K562 (cell line): Measurements from ENCODE around the gene SETD3. TPM values are rescaled to one million over a fixed set of nuclear protein-coding genes. Genes with fewer than 3 reads are reported as not detected.
A peak's percentile ranks its signal among the peaks of the same experiment; 100 is the strongest.

Experiments used
- ATAC-seq: fragments of 200-7000 bp; cut with Tn5 transposase; 3 replicates; pipeline ENCODE4 v1.9.1; 2020; ENCODE audit warnings: moderate library complexity
- BruUV-seq: library from RNA; stranded (reverse); fragments of 400-500 nt; replicated peaks from 2 replicates; lab custom pipeline; 2021; lab: Mats Ljungman, UMichigan
- CTCF ChIA-PET: fragments of 300-600 bp; formaldehyde crosslinking; extraction: SDS; loops from one replicate; lab custom pipeline; 2021; ENCODE audit warnings: low intra/inter-chr PET ratio; lab: Yijun Ruan, JAX
- POLR2A ChIA-PET: fragments of 300-600, 350-650 bp; sonication (Branson Sonifier 250); formaldehyde crosslinking; extraction: SDS; loops from one replicate; lab custom pipeline; 2021; ENCODE audit warnings: antibody characterized with exemption, inconsistent platforms; lab: Yijun Ruan, JAX
- DNase-seq, 4 experiments: peaks; one replicate each; pipeline versions ENCODE4 v3.0.0 to v3.0.0-alpha.2; 2011 to 2018; ENCODE audit warnings: low spot score in 3 of 4, mixed read lengths in 3 of 4; ENCODE audit errors: extremely low read depth in 1 of 4
- FAIRE-seq: peaks from 2 replicates; lab custom pipeline; 2011; peaks lifted over from hg19 to GRCh38; lab: Jason Lieb, UNC
- H2AFZ ChIP-seq: 2 replicates; pipeline ENCODE4 v1.6.0; 2011; ENCODE audit warnings: low read depth, low read length, control low read depth, inconsistent platforms
- H3K27ac ChIP-seq: fragments of 200-600 bp; 3 replicates; pipeline ENCODE4 v1.8.0; 2011; ENCODE audit warnings: low read depth, mild to moderate bottlenecking, control low read depth, inconsistent platforms, low read length, moderate library complexity, mixed read lengths; ENCODE audit errors: extremely low read depth
- H3K27me3 ChIP-seq, 2 experiments: fragments of 300-600 bp in 1 of 2; 2 replicates in 1 of 2; 3 replicates in 1 of 2; pipeline versions ENCODE4 v1.6.0 to v1.8.0; 2011; ENCODE audit warnings: inconsistent platforms in 2 of 2, low read length in 2 of 2, mild to moderate bottlenecking in 1 of 2, mixed read lengths in 1 of 2, moderate library complexity in 1 of 2; ENCODE audit not compliant: control insufficient read depth in 2 of 2, insufficient read depth in 2 of 2
- H3K36me3 ChIP-seq: fragments of 300-600 bp; 3 replicates; pipeline ENCODE4 v1.8.0; 2011; ENCODE audit warnings: mild to moderate bottlenecking, low read length, inconsistent platforms; ENCODE audit not compliant: control insufficient read depth, insufficient read depth
- H3K4me1 ChIP-seq, 2 experiments: fragments of 200-600 bp in 1 of 2; replicated peaks in 1 of 2; 2 replicates in 1 of 2; 3 replicates in 1 of 2; pipeline versions ENCODE4 v1.5.1 to v1.8.0; 2011; ENCODE audit warnings: inconsistent platforms in 2 of 2, low read length in 2 of 2, mild to moderate bottlenecking in 1 of 2, mixed read lengths in 1 of 2, moderate library complexity in 1 of 2; ENCODE audit not compliant: control insufficient read depth in 2 of 2, insufficient read depth in 2 of 2
- H3K4me2 ChIP-seq: 2 replicates; pipeline ENCODE4 v1.6.1; 2011; ENCODE audit warnings: low read length, control low read depth, inconsistent platforms, mixed read lengths; ENCODE audit not compliant: insufficient read depth
- H3K4me3 ChIP-seq: fragments of 200-600 bp; sonication (generic), shearing (Covaris generic); 2 replicates; pipeline ENCODE4 v1.5.1; 2016; ENCODE audit warnings: control low read depth, inconsistent platforms
- H3K79me2 ChIP-seq: fragments of 200-600 bp; 3 replicates; pipeline ENCODE4 v1.8.0; 2011; ENCODE audit warnings: low read length, inconsistent platforms; ENCODE audit not compliant: control insufficient read depth, insufficient read depth
- H3K9ac ChIP-seq, 2 experiments: 2 replicates each; pipeline versions ENCODE4 v1.6.0 to v1.6.1; 2011; ENCODE audit warnings: low read depth in 2 of 2, low read length in 2 of 2, control low read depth in 1 of 2, inconsistent platforms in 1 of 2, mild to moderate bottlenecking in 1 of 2, mixed read lengths in 1 of 2; ENCODE audit not compliant: insufficient read depth in 1 of 2
- H3K9me1 ChIP-seq: one replicate; pipeline ENCODE4 v1.6.0; 2011; ENCODE audit warnings: inconsistent platforms, mild to moderate bottlenecking, low read length, moderate library complexity; ENCODE audit not compliant: control insufficient read depth, insufficient read depth
- H3K9me3 ChIP-seq: replicated peaks from 2 replicates; pipeline ENCODE4 v1.5.1; 2011; ENCODE audit warnings: low read depth, low read length, inconsistent platforms; ENCODE audit not compliant: control insufficient read depth, insufficient read depth
- H4K20me1 ChIP-seq: replicated peaks from 2 replicates; pipeline ENCODE4 v1.6.1; 2011; ENCODE audit warnings: low read length, inconsistent platforms, mixed read lengths; ENCODE audit not compliant: control insufficient read depth, insufficient read depth
- SNRNP70 ChIP-seq: fragments of 200-400 bp; formaldehyde crosslinking; optimal IDR thresholded peaks from 2 replicates; pipeline ENCODE3; 2017; ENCODE audit warnings: low read depth, low read length
- WGBS: fragments of 100-300 bp; shearing (Covaris generic); methylation state at CpG from one replicate; pipeline ENCODE4 v1.1.6; 2016; ENCODE audit warnings: low coverage, mixed read lengths; ENCODE audit not compliant: insufficient coverage; ENCODE audit errors: missing lambda C conversion rate; 5-methylcytosine and 5-hydroxymethylcytosine counted together
- in situ Hi-C: fragments of 300-500 bp; cut with MboI; formaldehyde crosslinking; loops from 4 replicates; pipeline ENCODE4 v1.15.0; 2018; ENCODE audit warnings: inconsistent platforms, mixed read lengths
- intact Hi-C: fragments of 100-400 bp; cut with micrococcal nuclease; formaldehyde crosslinking; loops from 2 replicates; pipeline ENCODE4 v1.14.2; 2022
- polyA plus RNA-seq, 8 experiments: library from polyadenylated mRNA; depleted of rRNA in 4 of 8; stranded (reverse) in 5 of 8; unstranded in 3 of 8; fragments of >200 nt; fragmentation: Nextera tagmentation in 2 of 8; fragmentation: Illumina TruSeq in 1 of 8; extraction: Ambion mirVana in 2 of 8; extraction: Trizol in 1 of 8; gene quantifications; 2 replicates each; pipeline versions ENCODE4 v1.2.1 to v1.2.3, GENCODE V29; 2011 to 2014; ENCODE audit warnings: inconsistent platforms in 1 of 8, missing spikeins in 1 of 8
- total RNA-seq, 7 experiments: library from RNA; depleted of rRNA in 6 of 7; stranded (reverse); fragments of >200 nt in 6 of 7; fragmentation: Illumina TruSeq in 2 of 7; extraction: Trizol in 2 of 7; gene quantifications; 2 replicates each; pipeline versions ENCODE4 v1.2.1 to v1.2.3, GENCODE V29; 2011 to 2021; ENCODE audit warnings: low replicate concordance in 1 of 7
- TF ChIP-seq, protein P1 (sequence below), 3 experiments: IDR thresholded peaks in 2 of 3; conservative IDR thresholded peaks in 1 of 3; 2 replicates each; pipeline ENCODE4 v1.5.1; 2011 to 2012; ENCODE audit warnings: low read length in 3 of 3, mild to moderate bottlenecking in 3 of 3, control low read depth in 2 of 3, improper control_type of control experiment in 1 of 3, inconsistent platforms in 1 of 3, low read depth in 1 of 3, mixed read lengths in 1 of 3, moderate library complexity in 1 of 3; ENCODE audit not compliant: insufficient read depth in 2 of 3

Gene SETD3
- total and polyA plus RNA-seq, 9 of the 15 experiments (the other 6 are each of a cell fraction or from before 2014, with no cell fraction given), result 8.5 to 35.9 (median 26.5) TPM

DNA sequence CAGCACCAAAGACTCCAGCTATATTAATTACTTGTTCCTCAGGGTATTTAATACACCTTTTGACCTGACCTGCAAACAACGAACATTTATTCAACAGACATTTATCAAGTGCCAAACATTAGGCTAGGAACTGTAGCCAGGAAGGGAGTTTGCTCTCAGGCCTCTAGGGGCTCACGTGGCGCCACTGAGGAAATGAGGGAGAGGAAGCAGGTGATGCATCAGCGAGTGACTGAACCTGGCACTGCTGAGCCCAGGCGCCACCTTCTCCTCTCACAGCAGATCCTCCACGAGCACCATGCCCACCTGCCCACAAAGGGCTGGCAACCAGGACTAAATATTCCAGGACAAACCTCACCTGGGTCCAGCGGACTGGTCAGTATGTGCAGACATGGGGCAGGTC, 50.2 kb downstream of the SETD3 start:
- Histone ChIP-seq H4K20me1 (no peaks in the 10 kb centered on the region), H3K9me3 (no peaks in the 10 kb centered on the region), H3K27ac (no peak overlapping the region), H3K4me3 (no peak overlapping the region), H3K36me3 (0 out of 3 replicates have a peak, but pooled peaks cover 2% of the 10 kb centered on the region), H3K4me1 (no peaks in the 10 kb centered on the region; a peak in 1 of 5 replicates), H3K9me1 (no peaks in the 10 kb centered on the region), H2AFZ (no peak overlapping the region), H3K79me2 (no peaks in the 10 kb centered on the region; the same call in 2 of the 3 replicates), H3K9ac (no peak overlapping the region), H3K27me3 (no peaks in the 10 kb centered on the region), H3K4me2 (no peak overlapping the region)
- 79% methylated on average over 4 of the region's 7 CpGs for WGBS
- BruUV-seq, result no TSS peak
- DNase-seq (peak in 2 of 4 experiments; percentile 17 to 31), ATAC-seq (peak; percentile 80), FAIRE-seq (no peak)
- CTCF ChIA-PET, result no interaction called here
- intact Hi-C loops, result no loop called here
- POLR2A ChIA-PET, result no interaction called here
- in situ Hi-C loops, result no loop called here
- no peak for TF ChIP-seq SNRNP70
- TF ChIP-seq, protein P1, sequence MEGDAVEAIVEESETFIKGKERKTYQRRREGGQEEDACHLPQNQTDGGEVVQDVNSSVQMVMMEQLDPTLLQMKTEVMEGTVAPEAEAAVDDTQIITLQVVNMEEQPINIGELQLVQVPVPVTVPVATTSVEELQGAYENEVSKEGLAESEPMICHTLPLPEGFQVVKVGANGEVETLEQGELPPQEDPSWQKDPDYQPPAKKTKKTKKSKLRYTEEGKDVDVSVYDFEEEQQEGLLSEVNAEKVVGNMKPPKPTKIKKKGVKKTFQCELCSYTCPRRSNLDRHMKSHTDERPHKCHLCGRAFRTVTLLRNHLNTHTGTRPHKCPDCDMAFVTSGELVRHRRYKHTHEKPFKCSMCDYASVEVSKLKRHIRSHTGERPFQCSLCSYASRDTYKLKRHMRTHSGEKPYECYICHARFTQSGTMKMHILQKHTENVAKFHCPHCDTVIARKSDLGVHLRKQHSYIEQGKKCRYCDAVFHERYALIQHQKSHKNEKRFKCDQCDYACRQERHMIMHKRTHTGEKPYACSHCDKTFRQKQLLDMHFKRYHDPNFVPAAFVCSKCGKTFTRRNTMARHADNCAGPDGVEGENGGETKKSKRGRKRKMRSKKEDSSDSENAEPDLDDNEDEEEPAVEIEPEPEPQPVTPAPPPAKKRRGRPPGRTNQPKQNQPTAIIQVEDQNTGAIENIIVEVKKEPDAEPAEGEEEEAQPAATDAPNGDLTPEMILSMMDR (IDR thresholded peaks at IDR 0.05 in 2 of 3, conservative IDR thresholded peaks at IDR 0.05 in 1 of 3; ENCODE audit: insufficient read depth in 2 of 3, low read depth in 1 of 3, low read length in 3 of 3), result 0 out of 6 replicates have a peak, but pooled peaks of 1 of the 3 experiments have one; percentile 6
